IPS DF 4.7 (cell line): ENCODE results near the gene IL24.

Source experiments
- DNase-seq: peaks from one replicate; pipeline ENCODE4 v3.0.0-alpha.2; 2013; ENCODE audit warnings: low spot score; ENCODE audit errors: extremely low read depth

The IL24 gene

GRCh38 chr1:206878456-206878855 lies 18.8 kb upstream of the IL24 start:
- DNase-seq, result no peak

- no peak for DNase-seq
These were observed 16.9 kb upstream of the IL24 start for GRCh38 chr1:206880314-206880713.

GRCh38 chr1:206882555-206882954 lies 14.7 kb upstream of the IL24 start:
- no peak for DNase-seq

- DNase-seq, result no peak
These were observed 14.1 kb upstream of the IL24 start for GRCh38 chr1:206883160-206883559.

GRCh38 chr1:206883876-206884275 lies 13.4 kb upstream of the IL24 start:
- DNase-seq, result no peak

- DNase-seq, result no peak
These were observed 11.7 kb upstream of the IL24 start for GRCh38 chr1:206885341-206886060.

- no peak for DNase-seq
These were observed 10.4 kb upstream of the IL24 start for GRCh38 chr1:206886831-206887230.

- no peak for DNase-seq
These were observed 9.5 kb upstream of the IL24 start for GRCh38 chr1:206887701-206888100.

- no peak for DNase-seq
These were observed 6.8 kb upstream of the IL24 start for GRCh38 chr1:206890125-206891060.

GRCh38 chr1:206891412-206891811 lies 5.8 kb upstream of the IL24 start:
- no peak for DNase-seq

GRCh38 chr1:206892351-206892984 lies 4.8 kb upstream of the IL24 start:
- no peak for DNase-seq

- no peak for DNase-seq
These were observed 3.9 kb upstream of the IL24 start for GRCh38 chr1:206893380-206893779.

- DNase-seq, result no peak
These were observed 1.9 kb upstream of the IL24 start for GRCh38 chr1:206895325-206895724.

- no peak for DNase-seq
These were observed 1.4 kb upstream of the IL24 start for GRCh38 chr1:206895837-206896242.

GRCh38 chr1:206896261-206896660 lies 982 bp upstream of the IL24 start:
- no peak for DNase-seq

- no peak for DNase-seq
These were observed 1.1 kb downstream of the IL24 start for GRCh38 chr1:206898089-206898914.

- no peak for DNase-seq
These were observed 1.7 kb downstream of the IL24 start for GRCh38 chr1:206898915-206899431.

- no peak for DNase-seq
These were observed 2.5 kb downstream of the IL24 start for GRCh38 chr1:206899717-206900116.

- DNase-seq, result no peak
These were observed 2.9 kb downstream of the IL24 start for GRCh38 chr1:206900149-206900548.

- DNase-seq, result no peak
These were observed 4.7 kb downstream of the IL24 start for GRCh38 chr1:206901944-206902343.

GRCh38 chr1:206902702-206903101 lies 5.5 kb downstream of the IL24 start:
- no peak for DNase-seq
